ENCODE measurements around the gene EPB41.

EPB41 gene

DNA sequence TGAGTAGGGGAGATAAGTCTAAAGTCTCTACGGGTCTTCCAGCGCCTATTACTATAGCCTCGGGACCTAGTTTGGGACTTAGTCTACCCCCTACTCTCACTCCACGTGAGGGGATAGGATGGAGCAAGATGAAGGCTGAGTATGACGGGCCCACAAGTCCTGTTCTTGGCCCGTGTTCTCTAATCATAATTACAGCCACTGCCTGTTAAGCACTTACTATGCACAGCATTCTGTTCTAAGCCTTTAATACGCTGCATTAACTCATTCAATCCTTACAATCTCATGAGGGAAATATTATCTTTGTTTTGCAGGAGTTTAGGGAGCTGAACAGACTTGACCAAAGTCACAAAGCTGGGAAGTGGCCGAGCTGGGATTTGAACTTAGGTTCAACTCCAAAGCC, 23.9 kb upstream of the EPB41 start:
- TF ChIP-seq SIN3A (IDR thresholded peaks at IDR 0.05; ENCODE audit: borderline replicate concordance, insufficient read depth, low read length) = no peak
- TF ChIP-seq TAF1 (IDR thresholded peaks at IDR 0.05; ENCODE audit: borderline replicate concordance, insufficient read depth, low read length) = no peak
- no peak for TF ChIP-seq POLR2AphosphoS5 (IDR thresholded peaks at IDR 0.05; ENCODE audit: low read depth, low read length)
- TF ChIP-seq, protein P1, sequence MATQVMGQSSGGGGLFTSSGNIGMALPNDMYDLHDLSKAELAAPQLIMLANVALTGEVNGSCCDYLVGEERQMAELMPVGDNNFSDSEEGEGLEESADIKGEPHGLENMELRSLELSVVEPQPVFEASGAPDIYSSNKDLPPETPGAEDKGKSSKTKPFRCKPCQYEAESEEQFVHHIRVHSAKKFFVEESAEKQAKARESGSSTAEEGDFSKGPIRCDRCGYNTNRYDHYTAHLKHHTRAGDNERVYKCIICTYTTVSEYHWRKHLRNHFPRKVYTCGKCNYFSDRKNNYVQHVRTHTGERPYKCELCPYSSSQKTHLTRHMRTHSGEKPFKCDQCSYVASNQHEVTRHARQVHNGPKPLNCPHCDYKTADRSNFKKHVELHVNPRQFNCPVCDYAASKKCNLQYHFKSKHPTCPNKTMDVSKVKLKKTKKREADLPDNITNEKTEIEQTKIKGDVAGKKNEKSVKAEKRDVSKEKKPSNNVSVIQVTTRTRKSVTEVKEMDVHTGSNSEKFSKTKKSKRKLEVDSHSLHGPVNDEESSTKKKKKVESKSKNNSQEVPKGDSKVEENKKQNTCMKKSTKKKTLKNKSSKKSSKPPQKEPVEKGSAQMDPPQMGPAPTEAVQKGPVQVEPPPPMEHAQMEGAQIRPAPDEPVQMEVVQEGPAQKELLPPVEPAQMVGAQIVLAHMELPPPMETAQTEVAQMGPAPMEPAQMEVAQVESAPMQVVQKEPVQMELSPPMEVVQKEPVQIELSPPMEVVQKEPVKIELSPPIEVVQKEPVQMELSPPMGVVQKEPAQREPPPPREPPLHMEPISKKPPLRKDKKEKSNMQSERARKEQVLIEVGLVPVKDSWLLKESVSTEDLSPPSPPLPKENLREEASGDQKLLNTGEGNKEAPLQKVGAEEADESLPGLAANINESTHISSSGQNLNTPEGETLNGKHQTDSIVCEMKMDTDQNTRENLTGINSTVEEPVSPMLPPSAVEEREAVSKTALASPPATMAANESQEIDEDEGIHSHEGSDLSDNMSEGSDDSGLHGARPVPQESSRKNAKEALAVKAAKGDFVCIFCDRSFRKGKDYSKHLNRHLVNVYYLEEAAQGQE (IDR thresholded peaks at IDR 0.05; ENCODE audit: insufficient read depth in 1 of 2, low read depth in 2 of 2, low read length in 2 of 2) = no peak
- TF ChIP-seq FOXP2 (optimal IDR thresholded peaks at IDR 0.05; ENCODE audit: borderline replicate concordance, extremely low read depth, extremely low read length, insufficient read depth) = no peak

DNA sequence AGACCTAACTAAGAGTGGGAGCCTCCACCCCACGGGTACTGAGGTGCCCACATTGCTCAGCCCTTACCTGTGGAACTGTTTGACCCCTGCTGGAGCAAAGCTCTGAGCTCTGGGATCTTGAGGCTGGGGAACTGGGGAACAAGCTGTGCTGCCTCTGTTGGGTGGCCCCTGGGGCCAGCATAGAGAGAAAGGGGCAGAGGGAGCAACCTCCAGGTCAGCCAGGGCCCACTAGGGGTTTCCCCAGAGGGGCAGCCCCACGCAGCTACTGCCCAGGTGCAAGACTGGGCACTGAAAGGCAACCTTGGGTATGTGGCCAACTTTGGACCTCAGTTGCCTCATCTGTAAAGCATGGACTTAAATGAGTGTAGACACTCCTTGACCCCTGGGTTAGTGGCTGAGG, 23.5 kb upstream of the EPB41 start:
- TF ChIP-seq POLR2AphosphoS5 (IDR thresholded peaks at IDR 0.05; ENCODE audit: low read depth, low read length) (no peak), SIN3A (IDR thresholded peaks at IDR 0.05; ENCODE audit: borderline replicate concordance, insufficient read depth, low read length) (no peak), FOXP2 (optimal IDR thresholded peaks at IDR 0.05; ENCODE audit: borderline replicate concordance, extremely low read depth, extremely low read length, insufficient read depth) (no peak), TAF1 (IDR thresholded peaks at IDR 0.05; ENCODE audit: borderline replicate concordance, insufficient read depth, low read length) (no peak)
- TF ChIP-seq, protein P1 (IDR thresholded peaks at IDR 0.05; ENCODE audit: insufficient read depth in 1 of 2, low read depth in 2 of 2, low read length in 2 of 2) = no peak

DNA sequence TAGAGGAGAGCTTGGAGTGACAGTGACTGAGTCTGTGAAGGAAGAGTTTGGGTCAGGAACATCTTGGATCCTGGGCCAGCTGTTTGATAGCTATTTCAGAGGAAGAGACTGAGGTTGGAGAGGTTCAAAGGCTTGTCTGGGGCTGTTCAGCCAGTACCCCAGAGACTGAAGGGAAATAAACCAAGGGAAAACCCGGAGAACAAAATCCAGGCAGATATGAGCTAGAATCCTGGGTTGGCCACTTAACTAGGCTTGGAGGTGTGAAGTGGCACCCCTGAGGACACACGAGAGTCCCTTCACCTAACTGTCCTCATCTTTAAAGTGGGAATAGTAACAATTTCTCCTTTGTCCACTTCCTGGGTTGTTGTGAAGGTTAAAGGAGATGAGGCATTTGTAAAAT, 23.1 kb upstream of the EPB41 start:
- TF ChIP-seq, protein P1 (IDR thresholded peaks at IDR 0.05; ENCODE audit: insufficient read depth in 1 of 2, low read depth in 2 of 2, low read length in 2 of 2) = no peak
- no peak for TF ChIP-seq TAF1 (IDR thresholded peaks at IDR 0.05; ENCODE audit: borderline replicate concordance, insufficient read depth, low read length)
- TF ChIP-seq SIN3A (IDR thresholded peaks at IDR 0.05; ENCODE audit: borderline replicate concordance, insufficient read depth, low read length) = no peak
- TF ChIP-seq FOXP2 (optimal IDR thresholded peaks at IDR 0.05; ENCODE audit: borderline replicate concordance, extremely low read depth, extremely low read length, insufficient read depth) = no peak
- no peak for TF ChIP-seq POLR2AphosphoS5 (IDR thresholded peaks at IDR 0.05; ENCODE audit: low read depth, low read length)

DNA sequence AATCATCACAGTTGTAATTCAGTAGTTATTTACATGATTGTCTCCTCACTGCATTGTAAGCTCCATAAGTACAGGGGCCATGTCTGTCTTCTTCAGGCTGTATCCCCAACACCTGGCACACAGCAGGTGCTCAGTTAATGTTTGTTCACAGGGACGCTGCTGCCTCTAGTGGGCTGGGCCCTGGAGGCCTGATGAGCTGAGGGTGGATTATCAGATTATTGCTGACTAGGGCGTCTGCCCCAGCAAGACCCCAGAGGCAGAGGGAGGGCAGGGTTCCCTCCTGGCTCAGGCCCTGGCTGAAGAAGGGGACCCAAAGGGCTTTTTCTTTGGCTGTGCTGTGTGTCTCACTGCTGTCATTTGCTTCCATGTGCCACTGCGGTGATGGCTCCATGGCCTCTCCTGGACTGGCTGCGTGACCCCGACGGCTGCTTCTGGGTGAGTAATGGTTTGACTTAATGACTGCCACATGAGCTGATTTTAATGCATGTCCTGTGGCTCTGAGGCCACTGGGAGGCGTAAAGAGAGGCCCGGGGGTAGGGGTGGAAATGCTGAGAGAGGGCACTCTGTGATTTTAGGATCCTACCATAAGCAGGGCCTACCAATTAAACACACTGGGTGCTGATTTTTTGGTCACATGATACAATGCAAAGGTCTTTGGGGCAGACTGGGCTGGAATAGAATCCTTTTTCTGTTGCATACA, 20.8 kb upstream of the EPB41 start:
- TF ChIP-seq, protein P1 (IDR thresholded peaks at IDR 0.05; ENCODE audit: insufficient read depth in 1 of 2, low read depth in 2 of 2, low read length in 2 of 2) = no peak
- TF ChIP-seq POLR2AphosphoS5 (IDR thresholded peaks at IDR 0.05; ENCODE audit: low read depth, low read length) (no peak), TAF1 (IDR thresholded peaks at IDR 0.05; ENCODE audit: borderline replicate concordance, insufficient read depth, low read length) (no peak), SIN3A (IDR thresholded peaks at IDR 0.05; ENCODE audit: borderline replicate concordance, insufficient read depth, low read length) (no peak), FOXP2 (optimal IDR thresholded peaks at IDR 0.05; ENCODE audit: borderline replicate concordance, extremely low read depth, extremely low read length, insufficient read depth) (no peak)
